Measurements from ENCODE around the gene HEATR1. TPM values are rescaled to one million over a fixed set of nuclear protein-coding genes. Genes with fewer than 3 reads are reported as not detected.
"Not testable (repeated sequence)": the region's sequence is repeated elsewhere in the genome, so short reads cannot be mapped to it uniquely, and the experiment has no call there.

HEATR1 gene
- total and polyA plus RNA-seq, 9 donors = 5.4 to 51.6 (median 25.0) TPM

DNA sequence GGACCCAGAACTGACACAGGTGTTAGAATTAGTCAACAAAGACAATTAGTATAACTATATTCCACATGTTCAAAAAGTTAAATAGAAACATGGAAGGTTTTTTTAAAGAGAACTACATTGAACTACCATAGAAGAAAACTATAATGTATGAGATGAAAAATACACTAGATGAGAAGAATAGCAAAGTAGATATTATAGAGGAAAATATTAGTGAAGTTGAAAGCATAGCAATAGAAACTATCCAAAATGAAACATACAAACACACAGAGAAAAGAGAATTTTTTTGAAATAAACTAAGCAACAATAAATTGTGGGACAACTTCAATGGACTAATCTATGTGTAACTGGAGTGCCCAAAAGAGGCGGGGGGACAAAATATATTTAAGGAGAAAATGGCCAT lies 8.0 kb upstream of the HEATR1 start:
- WGBS, 3 donors = 92 to 98% (median 96%) methylated on average over 1 of the region's 1 CpG
- intact Hi-C loops (cut with DNase I) = no loop called here
- H3K27me3 ChIP-seq = no peaks in the 10 kb centered on the region
- H3K4me1 ChIP-seq (ENCODE audit: insufficient read depth) = no peaks in the 10 kb centered on the region
- TF ChIP-seq EP300 (IDR thresholded peaks at IDR 0.05) (no peak), POLR2A (IDR thresholded peaks at IDR 0.05) (no peak)
- TF ChIP-seq, protein P1, sequence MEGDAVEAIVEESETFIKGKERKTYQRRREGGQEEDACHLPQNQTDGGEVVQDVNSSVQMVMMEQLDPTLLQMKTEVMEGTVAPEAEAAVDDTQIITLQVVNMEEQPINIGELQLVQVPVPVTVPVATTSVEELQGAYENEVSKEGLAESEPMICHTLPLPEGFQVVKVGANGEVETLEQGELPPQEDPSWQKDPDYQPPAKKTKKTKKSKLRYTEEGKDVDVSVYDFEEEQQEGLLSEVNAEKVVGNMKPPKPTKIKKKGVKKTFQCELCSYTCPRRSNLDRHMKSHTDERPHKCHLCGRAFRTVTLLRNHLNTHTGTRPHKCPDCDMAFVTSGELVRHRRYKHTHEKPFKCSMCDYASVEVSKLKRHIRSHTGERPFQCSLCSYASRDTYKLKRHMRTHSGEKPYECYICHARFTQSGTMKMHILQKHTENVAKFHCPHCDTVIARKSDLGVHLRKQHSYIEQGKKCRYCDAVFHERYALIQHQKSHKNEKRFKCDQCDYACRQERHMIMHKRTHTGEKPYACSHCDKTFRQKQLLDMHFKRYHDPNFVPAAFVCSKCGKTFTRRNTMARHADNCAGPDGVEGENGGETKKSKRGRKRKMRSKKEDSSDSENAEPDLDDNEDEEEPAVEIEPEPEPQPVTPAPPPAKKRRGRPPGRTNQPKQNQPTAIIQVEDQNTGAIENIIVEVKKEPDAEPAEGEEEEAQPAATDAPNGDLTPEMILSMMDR (IDR thresholded peaks at IDR 0.05) = no peak
- no peak for DNase-seq
- H3K36me3 ChIP-seq = no peaks in the 10 kb centered on the region
- H3K9me3 ChIP-seq = no peaks in the 10 kb centered on the region
- H3K27ac ChIP-seq = no peak overlapping the region
- H3K4me3 ChIP-seq = no peak overlapping the region

DNA sequence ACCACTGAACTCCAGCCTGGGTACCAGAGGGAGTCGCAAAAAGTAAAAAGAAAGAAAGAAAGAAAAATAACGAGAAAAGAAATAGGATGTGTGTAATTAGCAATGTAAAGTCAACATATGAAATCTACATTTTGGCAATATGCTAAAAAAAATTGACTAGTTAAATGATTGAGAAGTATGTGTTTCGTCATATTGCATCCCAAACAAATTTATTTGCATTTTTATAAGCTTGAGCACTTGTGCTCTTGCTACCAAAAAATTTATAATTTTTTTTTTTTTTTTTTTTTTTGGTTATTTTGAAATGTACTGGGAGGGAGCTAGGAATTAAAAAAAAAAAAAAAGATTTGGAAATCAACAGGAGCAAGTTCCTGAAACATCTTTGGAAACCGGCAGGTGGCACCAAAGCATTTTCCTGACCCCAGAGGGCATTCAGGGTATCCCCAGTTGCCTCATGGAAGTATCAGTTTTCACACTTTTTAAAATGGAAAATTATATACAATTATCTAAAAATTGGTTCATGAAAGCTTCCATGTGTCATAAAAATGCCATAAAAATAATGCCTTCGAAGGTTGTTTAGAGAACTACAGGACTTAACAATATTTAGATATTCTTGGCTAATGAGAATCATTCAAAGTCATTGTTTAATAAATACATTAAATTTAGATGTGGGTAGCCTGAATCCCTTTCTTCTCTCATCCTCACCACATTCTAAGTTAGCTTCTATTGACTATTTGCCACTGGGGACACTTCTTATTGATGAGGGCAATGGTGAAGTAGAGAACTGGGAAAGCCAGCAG lies 4.8 kb upstream of the HEATR1 start:
- Histone ChIP-seq H3K36me3 (no peaks in the 10 kb centered on the region), H3K4me1 (ENCODE audit: insufficient read depth) (no peaks in the 10 kb centered on the region), H3K27ac (no peak overlapping the region), H3K27me3 (no peaks in the 10 kb centered on the region), H3K9me3 (no peaks in the 10 kb centered on the region), H3K4me3 (no peak overlapping the region)
- WGBS, 3 donors = 13 to 20% (median 18%) methylated on average over 5 of the region's 5 CpGs
- DNase-seq = peak in 4 of 5 donors; percentile 36 to 46 (median 42)
- TF ChIP-seq, protein P1 (IDR thresholded peaks at IDR 0.05) = no peak
- TF ChIP-seq POLR2A (IDR thresholded peaks at IDR 0.05) (no peak), EP300 (IDR thresholded peaks at IDR 0.05) (no peak)
- intact Hi-C loops (cut with DNase I) = loop anchor here in 2 of 4 donors (10.0 kb wide), 2 partner anchors 166 to 186 kb away; partner anchors contain the start of gene MTR (in 1 of the 2)

DNA sequence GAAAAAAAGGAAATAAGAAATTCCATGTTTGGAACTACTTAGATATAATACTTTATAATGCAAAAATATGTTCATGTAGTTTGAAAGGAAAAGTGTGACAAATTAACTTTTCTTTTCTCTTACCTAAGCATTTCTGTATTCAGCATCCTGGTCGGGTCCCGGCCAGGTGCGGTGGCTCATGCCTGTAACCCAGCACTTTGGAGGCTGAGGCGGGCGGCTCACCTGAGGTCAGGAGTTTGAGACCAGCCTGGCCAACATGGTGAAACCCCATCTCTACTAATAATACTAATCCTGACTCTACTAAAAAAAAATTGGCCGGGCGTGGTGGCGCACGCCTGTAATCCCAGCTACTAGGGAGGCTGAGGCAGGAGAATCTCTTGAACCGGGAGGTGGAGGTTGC lies 3.3 kb upstream of the HEATR1 start:
- not testable (repeated sequence) for H3K4me1 ChIP-seq (ENCODE audit: insufficient read depth); H3K27ac ChIP-seq; H3K27me3 ChIP-seq; H3K9me3 ChIP-seq; H3K36me3 ChIP-seq; H3K4me3 ChIP-seq; DNase-seq
- intact Hi-C loops (cut with DNase I) = loop anchor here in 2 of 4 donors (10.0 kb wide), 2 partner anchors 167 to 187 kb away; partner anchors contain the start of gene MTR (in 1 of the 2)
- WGBS, 3 donors = 92 to 96% (median 93%) methylated on average over 10 of the region's 10 CpGs

DNA sequence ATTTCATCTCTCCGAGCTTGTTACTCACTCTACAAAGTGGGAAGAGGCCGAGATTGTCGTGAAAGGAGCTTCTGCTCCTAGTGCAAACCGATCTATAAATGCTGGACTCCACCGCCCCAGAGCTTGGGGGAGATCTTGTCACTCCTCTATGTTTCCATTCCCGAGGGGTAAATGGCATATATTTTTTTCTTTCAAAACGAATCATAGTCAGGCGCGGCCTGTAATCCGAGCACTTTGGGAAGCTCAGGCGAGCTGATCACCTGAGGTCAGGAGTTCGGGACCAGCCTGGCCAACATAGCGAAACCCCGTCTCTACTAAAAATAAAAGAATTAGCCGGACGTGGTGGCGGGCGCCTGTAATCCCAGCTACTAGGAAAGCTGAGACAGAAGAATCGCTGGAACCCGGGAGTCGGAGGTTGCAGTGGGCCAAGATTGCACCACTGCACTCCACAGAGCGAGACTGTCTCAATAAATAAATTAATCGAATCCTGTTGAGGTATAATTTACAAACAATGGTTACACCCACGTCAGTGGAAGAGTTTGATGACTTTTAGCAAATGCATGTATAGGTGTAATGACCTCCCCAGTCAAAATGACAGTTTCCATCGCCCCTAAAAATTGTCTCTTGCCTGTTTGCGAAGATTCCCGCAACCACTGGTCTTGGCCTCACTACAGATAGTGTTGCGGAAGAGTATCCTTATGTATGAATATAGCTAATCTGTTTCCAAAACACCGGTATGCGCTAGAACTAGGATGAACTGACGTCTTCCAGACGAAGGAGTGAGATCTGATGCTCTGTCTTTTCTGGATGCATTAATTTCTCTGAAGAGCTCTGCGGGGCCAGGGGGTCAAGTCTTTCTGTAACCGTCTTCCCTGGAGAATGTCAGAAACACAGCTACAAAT lies 840 bp upstream of the HEATR1 start:
- Histone ChIP-seq H3K4me3 (peak overlapping the region; percentile 59), H3K27me3 (no peaks in the 10 kb centered on the region), H3K9me3 (no peaks in the 10 kb centered on the region), H3K4me1 (ENCODE audit: insufficient read depth) (no peaks in the 10 kb centered on the region), H3K27ac (peak overlapping the region in 1 of 2 donors; percentile 41), H3K36me3 (no peaks in the 10 kb centered on the region)
- no peak for TF ChIP-seq EP300 (IDR thresholded peaks at IDR 0.05)
- TF ChIP-seq POLR2A (IDR thresholded peaks at IDR 0.05) = no peak
- TF ChIP-seq, protein P1 (IDR thresholded peaks at IDR 0.05) = no peak
- intact Hi-C loops (cut with DNase I) = loop anchor here in 2 of 4 donors (10.0 kb wide), 2 partner anchors 170 to 190 kb away; partner anchors contain the start of gene MTR (in 1 of the 2)
- WGBS, 3 donors = 64 to 69% (median 65%) methylated on average over 34 of the region's 34 CpGs
- DNase-seq = peak in 2 of 5 donors; percentile 21 to 36

All from ovary (tissue), 9 donors.